GM18951 (cell line): ENCODE data around the gene IHH.

ENCODE experiments used
- POLR2A ChIP-seq: IDR thresholded peaks from 4 replicates; pipeline ENCODE4 v1.6.1; 2011; ENCODE audit warnings: mild to moderate bottlenecking; ENCODE audit not compliant: insufficient read length, insufficient read depth; ENCODE audit errors: extremely low read depth
- in situ Hi-C: fragments of 300-500 bp; cut with MboI; formaldehyde crosslinking; loops from one replicate; pipeline ENCODE4 v1.12.0; 2022; ENCODE audit warnings: low sequenced_read_pairs, mixed read lengths, inconsistent platforms; ENCODE audit not compliant: unreplicated experiment

IHH gene

DNA sequence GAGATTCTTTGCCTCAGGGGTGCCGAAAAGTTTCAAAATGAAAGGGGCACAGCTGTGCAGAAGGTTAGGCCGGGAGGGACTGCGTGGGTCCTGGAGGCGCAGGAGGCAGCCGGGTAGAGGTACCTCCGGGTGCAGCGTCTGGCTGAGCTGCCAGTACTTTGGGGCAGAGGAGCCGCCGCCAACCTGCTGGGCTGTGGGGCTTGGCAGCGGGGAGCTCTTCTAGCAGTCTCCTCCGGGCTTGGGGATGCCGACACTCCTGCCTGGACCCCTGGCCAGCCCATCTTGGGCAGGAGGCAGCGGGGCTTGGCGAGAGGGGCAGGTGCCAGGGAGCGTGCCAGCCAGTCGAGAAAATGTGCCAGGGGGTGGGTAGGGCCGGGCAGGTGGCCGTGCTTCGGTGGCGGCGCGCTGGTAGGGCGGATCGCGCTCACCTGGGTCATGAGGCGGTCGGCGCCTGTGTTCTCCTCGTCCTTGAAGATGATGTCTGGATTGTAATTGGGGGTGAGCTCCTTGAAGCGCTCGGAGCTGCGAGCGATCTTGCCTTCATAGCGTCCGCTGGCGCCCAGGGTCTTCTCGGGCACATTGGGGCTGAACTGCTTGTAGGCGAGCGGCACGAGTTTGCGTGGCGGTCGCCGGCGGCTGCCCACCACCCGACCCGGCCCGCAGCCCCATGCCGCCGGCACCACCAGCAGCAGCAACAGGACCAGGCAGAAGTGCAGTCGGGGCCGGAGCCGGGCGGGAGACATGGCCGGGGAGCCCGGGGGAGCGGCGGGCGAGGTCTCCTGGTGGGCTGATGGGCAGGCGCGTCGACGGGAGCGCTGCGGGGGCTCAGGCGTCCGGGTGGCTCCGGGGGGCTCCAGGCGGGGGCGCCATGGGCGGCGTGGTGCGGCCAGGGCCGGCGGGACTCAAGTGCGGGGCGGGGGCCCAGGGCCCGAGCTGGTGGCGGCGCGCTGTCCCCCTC is 717 bp downstream of the IHH start:
- in situ Hi-C loops, result no loop called here
- no peak for TF ChIP-seq POLR2A

DNA sequence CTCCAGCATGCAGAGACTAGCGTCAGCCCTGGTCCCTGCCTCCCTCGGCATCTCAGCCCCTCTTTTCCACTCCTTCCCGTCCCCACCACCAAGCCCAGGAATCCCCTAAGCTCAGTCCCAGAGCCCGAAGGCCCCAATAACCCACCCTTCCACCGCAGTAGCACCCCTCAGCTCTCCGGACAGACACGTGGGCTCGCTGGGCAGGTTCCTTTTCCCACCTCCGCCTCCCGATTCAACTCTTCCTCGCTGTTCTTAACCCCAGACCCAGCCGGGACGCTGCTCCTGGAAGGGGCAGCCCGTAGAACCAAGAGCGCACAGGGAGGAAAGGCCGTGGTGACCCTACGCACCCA is 1.4 kb downstream of the IHH start:
- no peak for TF ChIP-seq POLR2A
- in situ Hi-C loops, result no loop called here

- no peak for TF ChIP-seq POLR2A
- in situ Hi-C loops, result no loop called here
Observed at GRCh38 chr2:219058541-219059374, 2.0 kb downstream of the IHH start.

- TF ChIP-seq POLR2A, result no peak
- in situ Hi-C loops, result no loop called here
Observed at GRCh38 chr2:219057709-219058540, 2.8 kb downstream of the IHH start.

DNA sequence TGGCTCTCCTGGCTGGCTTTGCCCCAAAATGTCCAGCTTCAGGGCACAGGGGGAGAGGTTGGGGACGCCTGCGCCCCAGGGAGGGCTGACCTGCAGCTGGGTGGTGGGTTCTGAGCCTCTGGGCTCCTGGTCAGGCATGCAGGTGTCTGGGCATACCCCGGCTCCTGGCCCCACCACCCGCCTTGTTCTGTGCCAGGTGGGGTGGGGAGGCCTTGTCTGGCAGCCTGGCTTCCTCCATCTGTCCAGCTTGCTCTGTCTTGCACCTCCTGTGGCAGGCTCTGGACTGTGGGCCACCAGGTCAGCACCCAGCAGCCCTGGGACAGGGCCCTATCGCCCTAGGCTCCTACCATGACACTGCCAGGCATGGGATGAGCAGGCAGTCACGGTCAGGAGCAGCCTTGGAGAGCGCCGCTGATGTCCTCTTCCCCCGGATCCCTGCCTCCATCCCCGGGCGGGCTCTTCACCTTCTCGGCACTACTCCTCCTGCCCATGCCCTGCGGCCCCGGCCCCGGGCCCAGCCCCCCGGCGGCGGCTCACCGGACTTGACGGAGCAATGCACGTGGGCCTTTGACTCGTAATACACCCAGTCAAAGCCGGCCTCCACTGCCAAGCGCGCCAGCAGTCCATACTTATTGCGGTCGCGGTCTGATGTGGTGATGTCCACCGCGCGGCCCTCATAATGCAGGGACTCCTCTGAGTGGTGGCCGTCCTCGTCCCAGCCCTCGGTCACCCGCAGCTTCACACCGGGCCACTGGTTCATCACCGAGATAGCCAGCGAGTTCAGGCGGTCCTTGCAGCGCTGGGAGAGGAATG is 3.6 kb downstream of the IHH start:
- in situ Hi-C loops, result no loop called here
- no peak for TF ChIP-seq POLR2A

DNA sequence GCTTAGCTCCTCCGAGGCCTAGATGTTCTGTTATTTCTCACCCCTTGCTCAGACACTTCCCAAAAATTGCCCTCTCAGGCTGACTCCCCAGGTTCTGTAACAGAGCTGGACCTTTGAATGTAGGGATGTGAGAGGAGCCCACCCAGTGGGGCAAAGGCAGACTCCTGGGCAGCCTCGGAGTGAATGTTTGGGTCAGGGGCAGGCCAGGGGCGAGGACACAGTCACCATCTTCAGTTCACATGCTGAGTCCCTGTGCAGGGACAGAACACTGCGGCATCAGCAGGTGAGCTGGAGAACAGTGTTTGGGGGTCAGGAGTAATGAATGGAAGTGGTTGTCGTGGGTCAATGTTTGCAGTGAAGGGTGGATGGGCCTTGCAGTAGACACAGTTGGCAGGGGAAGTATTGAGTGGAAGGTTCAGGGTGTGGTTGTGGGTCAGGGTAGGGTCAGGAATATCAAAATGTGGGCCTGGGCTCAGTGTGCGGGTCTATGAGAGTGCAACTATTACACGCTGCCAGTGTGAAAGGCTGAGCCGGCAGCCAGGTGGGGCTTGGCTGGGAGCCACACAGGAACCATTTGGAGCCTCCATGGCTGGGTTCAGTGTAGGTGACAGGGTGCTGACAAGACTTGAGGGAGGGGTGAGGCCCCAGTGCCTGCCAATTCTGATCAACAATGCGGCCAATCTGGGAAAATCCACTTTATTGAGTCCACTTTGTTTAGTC is 4.4 kb downstream of the IHH start:
- in situ Hi-C loops, result no loop called here

DNA sequence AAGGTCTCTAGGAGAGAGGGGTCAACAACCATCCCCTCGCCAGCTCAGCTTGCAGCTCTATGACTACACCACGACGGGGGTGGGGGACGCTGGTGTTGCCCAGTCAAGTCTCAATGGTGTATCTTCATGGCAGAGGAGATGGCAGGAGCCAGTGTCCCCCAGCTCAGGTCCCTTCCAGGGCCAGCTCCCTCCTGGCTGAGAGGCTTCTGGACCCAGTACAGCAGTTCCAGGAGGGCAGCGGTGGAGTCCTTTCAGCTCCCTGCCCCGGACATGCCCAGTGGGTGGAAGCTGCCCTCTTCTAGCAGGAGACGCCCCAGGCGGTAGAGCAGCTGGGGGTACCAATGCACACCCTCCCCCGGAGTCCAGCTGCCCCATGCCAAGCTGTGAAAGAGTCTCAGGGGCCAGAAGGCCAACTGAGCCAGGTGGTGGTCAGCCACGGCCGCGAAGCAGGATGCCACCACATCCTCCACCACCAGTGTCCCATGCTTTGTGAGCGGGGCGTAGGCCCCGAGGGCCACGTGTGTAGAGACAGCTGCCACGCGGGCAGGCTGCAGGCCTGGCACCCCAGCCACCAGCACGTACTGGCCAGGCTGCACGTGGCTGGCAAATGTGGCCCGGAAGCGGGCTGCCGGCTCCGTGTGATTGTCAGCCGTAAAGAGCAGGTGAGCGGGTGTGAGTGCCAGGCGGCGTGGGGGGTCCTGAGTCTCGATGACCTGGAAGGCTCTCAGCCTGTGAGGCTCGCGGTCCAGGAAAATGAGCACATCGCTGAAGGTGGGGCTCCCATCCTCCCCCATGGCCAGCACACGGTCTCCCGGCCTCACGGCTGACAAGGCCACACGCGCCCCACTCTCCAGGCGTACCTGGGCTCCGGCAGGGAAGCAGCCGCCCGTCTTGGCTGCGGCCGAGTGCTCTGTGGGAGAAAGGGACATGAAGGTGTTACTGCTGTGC is 5.5 kb downstream of the IHH start:
- in situ Hi-C loops, result no loop called here
- no peak for TF ChIP-seq POLR2A

More for the DNA sequence above, 4.4 kb downstream of the IHH start:
- no peak for TF ChIP-seq POLR2A

GRCh38 chr2:219049282-219049681 is 11.4 kb downstream of the IHH start:
- TF ChIP-seq POLR2A, result no peak
- in situ Hi-C loops, result no loop called here

DNA sequence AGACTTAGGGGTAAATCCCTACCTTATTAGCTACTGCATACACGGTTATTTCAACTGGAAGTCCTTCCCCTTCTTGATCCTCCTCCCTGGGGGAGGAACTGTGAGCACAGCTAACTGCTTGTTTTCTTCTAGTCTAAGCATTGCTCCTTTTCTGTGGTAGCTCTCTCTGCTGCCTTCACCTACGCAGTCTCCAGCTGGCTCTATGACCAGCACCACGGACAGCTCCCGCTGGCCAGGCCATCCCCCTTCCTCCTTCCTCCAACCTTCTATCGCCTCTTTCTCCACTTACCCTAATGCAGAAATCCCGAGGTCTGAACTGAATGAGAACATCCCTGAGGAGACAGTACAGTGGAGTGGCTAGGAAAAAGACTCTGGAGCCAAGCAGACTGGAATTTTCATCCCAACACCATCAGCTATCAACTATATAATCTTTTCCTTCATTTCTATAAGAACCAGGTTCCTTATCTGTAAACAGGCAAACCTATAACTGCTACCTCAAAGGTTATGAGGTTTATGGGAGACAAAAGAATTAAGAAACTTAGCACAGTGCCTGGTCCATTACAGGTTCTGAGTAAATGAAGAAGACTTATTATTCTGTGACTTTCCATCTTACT is 14.7 kb downstream of the IHH start:
- in situ Hi-C loops, result no loop called here

GRCh38 chr2:219042750-219043149 is 18.0 kb downstream of the IHH start:
- in situ Hi-C loops, result no loop called here
- no peak for TF ChIP-seq POLR2A

More for the DNA sequence above, 14.7 kb downstream of the IHH start:
- TF ChIP-seq POLR2A, result no peak
